Measurements from ENCODE around the gene PLA2G2C.

The PLA2G2C gene

GRCh38 chr1:20172033-20172590, 14.2 kb downstream of the PLA2G2C start:
- Mint-ChIP-seq H3K4me1 (peaks cover 16% of the 10 kb centered on the region), H3K27ac (no peak overlapping the region), H3K4me3 (no peak overlapping the region), H3K27me3 (ENCODE audit: low read depth) (no peaks in the 10 kb centered on the region), H3K36me3 (ENCODE audit: low read depth) (no peaks in the 10 kb centered on the region), H3K9me3 (no peaks in the 10 kb centered on the region)
- no peak for TF ChIP-seq CTCF (IDR thresholded peaks at IDR 0.05; ENCODE audit: unreplicated experiment in 3 of 3)

- no peaks in the 10 kb centered on the region for H3K36me3 Mint-ChIP-seq (ENCODE audit: low read depth)
- no peak overlapping the region for H3K27ac Mint-ChIP-seq
- peaks cover 18% of the 10 kb centered on the region for H3K4me1 Mint-ChIP-seq
- no peak for TF ChIP-seq CTCF (IDR thresholded peaks at IDR 0.05; ENCODE audit: unreplicated experiment in 3 of 3)
- H3K27me3 Mint-ChIP-seq (ENCODE audit: low read depth): peaks cover 10% of the 10 kb centered on the region
- peaks cover 4% of the 10 kb centered on the region for H3K9me3 Mint-ChIP-seq
- no peak overlapping the region for H3K4me3 Mint-ChIP-seq
Observed at GRCh38 chr1:20169932-20170331, 16.4 kb downstream of the PLA2G2C start.

- Mint-ChIP-seq H3K9me3 (peaks cover 14% of the 10 kb centered on the region), H3K36me3 (ENCODE audit: low read depth) (no peaks in the 10 kb centered on the region), H3K27me3 (ENCODE audit: low read depth) (peaks cover 11% of the 10 kb centered on the region), H3K27ac (peak overlapping the region in 1 of 3 experiments; percentile 5), H3K4me3 (no peak overlapping the region), H3K4me1 (peaks cover 15% of the 10 kb centered on the region)
- no peak for TF ChIP-seq CTCF (IDR thresholded peaks at IDR 0.05; ENCODE audit: unreplicated experiment in 3 of 3)
Observed at GRCh38 chr1:20168564-20169491, 17.5 kb downstream of the PLA2G2C start.

- Mint-ChIP-seq H3K36me3 (ENCODE audit: low read depth) (no peaks in the 10 kb centered on the region), H3K27me3 (ENCODE audit: low read depth) (peaks cover 23% of the 10 kb centered on the region), H3K9me3 (peaks cover 29% of the 10 kb centered on the region), H3K27ac (no peak overlapping the region), H3K4me3 (no peak overlapping the region), H3K4me1 (peaks cover 15% of the 10 kb centered on the region)
- no peak for TF ChIP-seq CTCF (IDR thresholded peaks at IDR 0.05; ENCODE audit: unreplicated experiment in 3 of 3)
Observed at GRCh38 chr1:20167126-20167525, 19.2 kb downstream of the PLA2G2C start.

DNA sequence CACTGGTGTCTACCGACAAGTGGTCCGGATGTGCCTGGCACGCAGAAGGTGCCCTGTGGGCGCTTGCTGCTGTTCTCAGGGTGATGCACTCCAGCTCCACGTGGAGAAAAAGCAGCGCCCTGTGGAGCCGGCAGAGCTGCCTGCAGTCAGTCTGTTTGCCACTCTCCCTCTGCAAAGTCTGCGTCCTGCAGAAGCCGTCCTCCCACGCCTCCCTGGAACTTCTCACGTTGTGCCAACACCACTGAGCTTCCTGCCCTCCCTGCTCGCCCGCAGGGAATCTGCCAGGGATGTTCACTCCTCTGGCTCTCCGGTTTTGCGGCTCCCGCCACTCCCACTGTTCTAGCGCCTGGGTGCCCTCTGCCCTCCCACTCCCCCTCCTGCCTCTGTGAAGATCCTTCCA, 20.3 kb downstream of the PLA2G2C start:
- no peak overlapping the region for H3K27ac Mint-ChIP-seq
- H3K36me3 Mint-ChIP-seq (ENCODE audit: low read depth): no peaks in the 10 kb centered on the region
- H3K4me1 Mint-ChIP-seq: peaks cover 15% of the 10 kb centered on the region
- TF ChIP-seq CTCF (IDR thresholded peaks at IDR 0.05; ENCODE audit: unreplicated experiment in 3 of 3): no peak
- H3K9me3 Mint-ChIP-seq: peaks cover 37% of the 10 kb centered on the region
- peaks cover 26% of the 10 kb centered on the region for H3K27me3 Mint-ChIP-seq (ENCODE audit: low read depth)
- no peak overlapping the region for H3K4me3 Mint-ChIP-seq

Data from nephron (organoid).